Inferior parietal cortex (tissue), 1 donor: ENCODE data around the gene LTBP2.
"Not testable (repeated sequence)": the region's sequence is repeated elsewhere in the genome, so short reads cannot be mapped to it uniquely, and the experiment has no call there.

ENCODE experiments used
- DNase-seq: peaks from one replicate; pipeline ENCODE4 v3.0.0-alpha.2; 2016; ENCODE audit errors: extremely low spot score

The LTBP2 gene

DNA sequence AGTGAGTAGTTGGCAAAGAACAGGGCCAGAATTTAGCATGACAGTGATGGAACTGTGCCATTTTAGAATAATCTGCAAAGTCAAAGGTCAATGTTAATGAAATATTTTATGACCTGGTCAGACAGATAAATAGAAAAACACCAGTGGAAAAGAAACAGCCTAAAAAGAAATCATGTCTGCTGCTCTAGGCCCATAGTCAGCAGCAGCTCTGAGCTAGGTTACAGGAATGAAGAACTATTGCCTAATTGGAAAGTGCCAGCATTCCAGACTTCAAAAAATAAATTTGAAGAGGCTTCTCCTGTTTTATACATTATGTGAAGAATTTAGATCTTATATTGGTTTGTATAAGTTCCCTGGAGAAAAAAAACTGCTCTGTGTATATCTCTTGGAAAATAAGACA, 128.7 kb downstream of the LTBP2 start:
- no peak for DNase-seq

DNA sequence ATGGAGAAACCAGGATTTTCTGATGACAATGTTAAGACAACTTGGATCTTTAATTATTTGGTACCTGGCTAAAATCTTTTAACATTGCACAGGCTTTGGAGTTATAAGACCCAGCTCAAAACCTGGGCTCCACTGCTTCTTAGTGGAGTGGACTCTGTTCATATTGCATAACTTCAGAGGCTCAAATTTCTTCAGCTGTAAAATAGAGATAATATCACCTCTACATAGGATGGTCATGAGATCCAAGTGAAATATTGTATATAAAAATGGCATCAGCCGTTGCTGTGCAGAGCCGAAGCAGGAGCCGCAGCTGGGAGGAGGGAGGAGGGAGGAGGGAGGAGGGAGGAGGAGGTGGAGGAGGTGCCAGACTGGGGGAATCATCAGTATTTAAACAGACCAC, 129.5 kb downstream of the LTBP2 start:
- no peak for DNase-seq

DNA sequence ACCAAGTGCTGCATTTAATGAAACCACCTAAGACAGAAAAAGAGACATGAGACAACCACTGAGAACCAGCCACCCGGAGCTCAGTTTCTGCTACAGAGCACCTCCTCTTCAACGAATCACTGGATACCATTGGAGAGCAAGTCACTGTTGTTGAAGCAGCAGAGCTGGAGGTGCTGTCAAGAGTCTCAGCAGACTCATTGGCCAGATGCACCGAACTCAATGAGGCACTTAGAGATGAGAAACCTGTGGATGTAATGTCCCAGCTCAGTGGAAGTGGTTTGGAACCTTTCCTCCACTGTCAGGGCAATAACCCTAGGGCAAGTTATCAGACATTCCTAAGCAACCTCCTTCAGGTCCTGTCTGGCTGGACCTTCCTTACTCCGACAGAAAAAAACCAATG, 132.0 kb downstream of the LTBP2 start:
- no peak for DNase-seq

DNA sequence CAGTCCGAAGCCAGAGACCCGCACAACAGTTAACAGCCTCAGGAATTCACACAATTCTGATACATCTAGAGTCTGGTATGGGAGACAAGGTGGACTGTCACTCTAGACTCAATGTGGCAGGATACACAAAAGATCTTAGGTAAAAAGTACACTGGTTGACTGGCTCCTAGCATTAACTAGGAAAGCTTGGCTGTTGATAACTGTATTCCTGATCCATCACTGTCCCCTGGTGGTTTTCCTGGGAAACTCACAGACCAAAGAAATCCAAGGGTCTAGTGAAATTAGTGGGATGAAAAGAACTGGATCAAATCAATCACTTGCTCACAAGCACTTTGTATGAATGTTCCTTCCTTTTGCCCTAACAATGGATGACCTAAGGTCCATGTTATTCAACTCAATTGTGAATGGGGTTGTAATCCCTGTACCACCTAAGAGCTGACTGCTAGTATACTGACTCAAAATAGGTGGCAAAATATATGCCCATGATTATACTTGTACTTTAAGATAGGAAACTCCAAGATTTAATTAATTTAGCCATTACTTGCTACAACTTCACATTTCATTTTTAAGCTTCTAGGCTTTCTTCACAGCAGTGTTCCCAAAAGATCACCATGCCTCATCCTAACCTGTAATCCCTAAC, 132.9 kb downstream of the LTBP2 start:
- DNase-seq: peak; percentile 64

DNA sequence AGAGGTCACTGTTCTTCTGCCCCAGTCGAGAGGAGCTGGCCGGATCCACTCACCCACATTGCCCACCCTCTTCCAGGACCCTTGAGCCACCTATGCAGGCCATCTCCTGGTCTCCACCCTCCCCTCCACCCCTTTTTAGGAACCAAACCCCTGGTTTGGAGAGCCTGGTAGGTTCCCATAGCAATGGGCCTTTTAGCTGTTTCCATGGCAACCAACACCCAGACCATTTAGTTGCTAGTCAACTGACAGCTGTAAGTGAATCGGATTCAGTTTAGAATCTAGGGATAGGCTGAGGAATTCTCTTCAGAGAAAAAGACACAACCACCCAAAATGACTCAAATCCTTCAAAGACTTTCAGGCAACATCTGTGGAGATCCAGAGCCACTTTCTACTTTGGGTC, 135.4 kb downstream of the LTBP2 start:
- DNase-seq: no peak

DNA sequence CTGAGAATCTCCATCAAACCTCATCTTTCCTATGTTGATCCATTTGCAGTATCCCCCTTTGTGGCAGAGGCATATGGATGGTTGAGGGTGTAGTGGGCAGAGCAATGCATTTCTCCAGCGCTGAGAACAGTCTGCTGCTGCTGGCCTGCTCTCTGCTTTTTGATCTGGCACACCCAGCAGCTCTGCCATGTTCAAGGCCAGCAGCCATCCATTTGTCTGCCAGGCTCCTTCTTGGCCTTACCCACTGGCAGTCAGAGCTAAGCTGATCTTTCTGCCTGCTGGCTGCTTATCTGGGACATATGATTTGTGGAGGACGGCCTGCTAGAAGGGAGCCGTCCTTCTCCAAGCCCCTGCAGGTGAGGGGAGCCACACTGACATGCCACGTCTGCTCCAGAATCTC, 135.9 kb downstream of the LTBP2 start:
- DNase-seq: no peak

DNA sequence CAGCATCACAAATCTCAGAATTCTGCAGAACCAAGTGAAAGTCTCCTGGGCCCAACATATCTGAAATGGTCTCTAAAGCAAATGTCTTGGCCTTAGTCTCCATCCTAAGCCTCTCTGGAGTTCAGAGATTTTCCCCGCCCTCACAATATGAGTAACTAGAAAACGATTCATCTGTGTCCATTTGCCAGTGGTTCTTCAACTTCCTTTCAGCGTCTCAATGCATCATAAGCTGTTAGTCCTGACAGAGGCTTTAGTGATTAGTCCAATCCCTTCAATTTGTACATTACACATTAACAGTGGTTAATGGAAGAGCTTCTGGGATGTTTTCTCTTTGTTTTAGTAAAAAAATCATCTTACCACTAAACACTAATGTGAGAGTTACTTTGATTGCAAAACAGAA, 136.4 kb downstream of the LTBP2 start:
- DNase-seq: no peak

DNA sequence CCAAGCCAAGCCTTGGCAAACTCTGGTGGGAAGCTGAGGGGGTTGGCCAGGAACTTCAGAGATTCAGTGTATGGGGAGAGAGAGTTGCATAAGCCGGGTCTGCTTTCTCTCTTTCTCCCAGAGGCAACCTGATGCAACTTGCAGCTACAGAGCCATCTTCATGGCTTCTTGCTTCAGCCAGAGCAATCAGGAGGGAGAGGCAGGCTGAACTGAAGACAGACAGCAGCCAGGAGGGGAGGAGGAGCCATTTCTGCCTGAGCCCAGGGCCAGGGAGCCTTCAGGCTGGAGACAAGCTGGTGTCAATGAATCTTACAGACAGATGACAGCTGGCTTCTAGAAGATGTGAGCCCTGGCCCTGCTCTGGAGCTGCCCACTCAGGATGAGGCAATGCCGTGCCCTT, 137.7 kb downstream of the LTBP2 start:
- DNase-seq: no peak

DNA sequence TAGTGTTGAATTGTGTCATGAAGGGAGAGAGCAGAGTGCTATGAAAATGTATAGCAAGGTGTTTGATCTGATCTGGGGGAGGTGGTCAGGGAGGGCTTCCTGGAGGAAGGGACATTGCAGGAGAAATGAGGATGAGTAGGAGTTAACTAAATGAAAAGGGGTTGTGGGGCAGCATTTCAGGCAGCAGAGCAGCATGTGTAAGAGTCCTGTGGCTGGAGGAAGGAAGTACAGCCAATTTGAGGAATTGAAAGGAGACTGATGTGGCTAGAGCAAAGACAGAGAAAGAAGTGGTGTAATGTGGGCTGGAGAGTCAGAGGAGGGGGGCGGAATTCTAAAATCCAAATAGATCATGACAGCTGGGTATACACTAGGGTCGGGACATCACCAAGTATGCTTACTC, 139.4 kb downstream of the LTBP2 start:
- DNase-seq: no peak

DNA sequence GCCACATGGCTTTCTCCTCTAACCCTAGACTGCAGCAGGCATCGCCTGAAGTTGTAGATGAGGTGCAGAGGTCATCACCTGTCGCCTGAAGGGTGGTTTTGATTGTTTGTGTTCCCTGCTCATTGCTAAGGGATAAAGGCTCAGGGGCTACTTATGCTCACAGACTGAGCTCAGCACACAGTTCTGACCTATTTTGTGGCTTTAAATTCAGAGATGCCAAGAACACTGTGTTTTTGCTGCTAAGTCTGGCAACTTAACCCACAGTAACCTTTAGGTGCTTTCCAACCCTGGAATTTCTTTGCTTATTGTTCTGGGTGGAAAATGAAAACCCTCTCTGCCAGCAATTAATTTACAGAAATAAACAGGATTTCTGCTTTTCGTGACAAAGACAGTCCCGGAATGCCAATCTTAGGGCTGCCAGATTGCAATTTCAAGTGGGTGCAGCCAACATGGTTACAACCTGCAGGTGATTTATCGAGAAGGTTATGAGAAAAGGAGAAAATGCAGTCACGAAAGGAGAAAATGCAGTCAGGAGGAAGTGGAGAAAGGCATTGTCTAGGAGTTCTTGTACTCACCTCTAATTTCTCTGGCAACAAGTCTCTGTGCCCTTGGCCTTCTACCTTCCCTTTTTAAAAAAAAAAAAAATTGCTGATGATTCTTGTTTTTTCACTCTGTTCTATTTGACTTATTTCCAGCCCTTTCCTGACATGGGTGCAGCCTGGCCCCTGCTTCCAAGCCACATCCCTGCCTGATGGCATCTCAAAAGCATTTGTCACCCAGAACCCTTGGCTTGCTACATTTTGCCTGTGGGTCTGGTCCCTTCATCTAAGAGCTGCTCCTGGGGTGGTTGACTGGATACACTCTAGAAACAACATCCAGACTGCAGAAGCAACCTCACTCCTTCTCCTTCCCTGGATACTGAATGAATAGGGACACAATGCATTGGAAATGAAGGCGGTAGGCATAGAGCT, 142.2 kb downstream of the LTBP2 start:
- no peak for DNase-seq

DNA sequence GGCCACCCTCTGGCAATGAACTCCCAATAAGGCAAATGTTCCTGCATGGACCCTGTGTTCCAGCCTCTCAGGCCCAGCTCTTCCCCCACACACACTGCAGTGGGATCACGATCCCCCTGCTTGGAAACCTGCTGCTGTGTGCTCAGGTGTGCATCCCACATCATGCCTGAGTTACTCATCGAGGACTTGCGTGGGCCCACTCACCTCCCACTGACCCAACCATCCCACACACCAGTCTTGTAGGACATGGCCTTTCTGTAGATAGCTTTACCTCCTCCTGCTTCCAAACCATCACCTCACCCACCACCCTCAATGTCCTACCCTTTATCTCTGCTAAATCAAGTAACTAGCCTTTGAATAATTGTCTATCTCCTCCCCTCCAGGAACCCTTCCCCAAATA, 143.5 kb downstream of the LTBP2 start:
- no peak for DNase-seq

DNA sequence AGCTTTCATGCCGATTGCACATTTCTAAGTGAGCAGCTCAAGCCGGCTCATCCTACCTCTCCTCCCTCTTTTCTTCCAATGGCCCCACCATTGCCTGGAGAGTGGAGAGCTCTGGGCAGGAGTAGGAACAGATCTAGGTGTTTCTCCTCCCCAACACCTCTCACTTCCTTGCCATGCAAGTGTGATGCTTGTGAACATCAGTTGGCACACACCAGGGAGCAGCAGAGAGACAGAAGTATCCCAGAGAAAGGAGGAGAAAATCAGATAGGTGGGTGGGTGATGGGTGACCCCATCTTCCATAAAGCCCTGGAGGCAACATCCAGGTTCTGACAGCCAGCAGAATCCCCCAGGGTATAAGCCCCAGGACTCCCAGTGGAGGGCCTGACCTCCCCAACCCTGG, 146.7 kb downstream of the LTBP2 start:
- no peak for DNase-seq

DNA sequence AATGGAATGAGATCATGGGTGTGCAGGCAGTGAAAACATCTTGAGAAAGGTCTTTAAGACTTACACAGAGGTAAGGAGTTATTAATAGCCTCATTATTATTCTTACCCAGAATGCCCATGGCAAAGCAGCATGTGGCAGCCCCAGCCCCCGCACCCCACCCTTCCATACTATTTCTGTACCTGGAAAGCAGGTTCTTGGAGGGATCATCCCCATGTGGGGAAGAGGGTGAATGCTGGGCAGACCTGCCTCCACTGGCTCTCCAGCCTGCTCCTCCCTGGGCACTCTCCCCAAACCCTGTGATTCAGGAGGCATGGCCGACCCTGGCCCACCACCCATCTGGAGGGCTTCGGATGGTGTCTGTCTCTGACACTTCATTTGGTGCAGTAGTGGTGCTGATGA, 147.3 kb downstream of the LTBP2 start:
- DNase-seq: no peak

DNA sequence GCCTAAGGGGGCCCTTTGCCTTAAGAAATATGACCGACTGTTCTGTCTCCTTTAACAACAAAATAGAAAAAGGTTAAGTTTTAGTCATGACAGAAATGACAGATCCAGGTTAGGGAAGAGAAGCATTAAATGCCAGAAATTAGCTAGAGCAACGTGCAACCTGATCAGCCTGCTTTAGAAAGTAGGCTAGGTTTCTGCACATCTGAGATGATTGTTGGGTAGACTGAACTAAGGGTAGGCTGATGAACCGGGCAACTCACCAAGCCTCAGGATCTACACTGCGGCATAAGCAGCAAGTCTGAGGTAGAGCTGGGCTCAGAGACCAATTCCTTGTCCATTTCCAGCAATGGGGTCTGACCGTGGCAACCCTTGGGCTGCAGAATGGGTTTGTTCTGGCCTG, 148.3 kb downstream of the LTBP2 start:
- no peak for DNase-seq

DNA sequence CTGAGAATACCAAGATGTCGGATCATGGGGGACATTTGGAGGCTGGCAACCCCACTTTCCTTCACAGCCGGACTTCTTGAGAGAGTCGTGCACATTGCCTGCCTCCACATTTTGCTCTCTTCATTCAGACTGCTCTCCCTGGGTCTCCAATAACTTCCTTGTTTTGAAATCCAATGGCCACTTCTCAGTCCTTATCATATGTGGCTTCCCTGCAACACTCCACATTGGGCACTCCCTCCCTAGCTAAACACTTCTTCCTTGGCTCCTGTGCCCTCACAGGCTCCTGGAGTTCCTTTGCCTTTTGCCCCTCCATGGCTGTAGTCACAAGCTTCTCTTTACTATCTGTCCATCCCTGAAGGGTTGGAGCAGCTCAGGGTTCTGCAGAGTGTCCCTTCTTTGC, 149.0 kb downstream of the LTBP2 start:
- no peak for DNase-seq

DNA sequence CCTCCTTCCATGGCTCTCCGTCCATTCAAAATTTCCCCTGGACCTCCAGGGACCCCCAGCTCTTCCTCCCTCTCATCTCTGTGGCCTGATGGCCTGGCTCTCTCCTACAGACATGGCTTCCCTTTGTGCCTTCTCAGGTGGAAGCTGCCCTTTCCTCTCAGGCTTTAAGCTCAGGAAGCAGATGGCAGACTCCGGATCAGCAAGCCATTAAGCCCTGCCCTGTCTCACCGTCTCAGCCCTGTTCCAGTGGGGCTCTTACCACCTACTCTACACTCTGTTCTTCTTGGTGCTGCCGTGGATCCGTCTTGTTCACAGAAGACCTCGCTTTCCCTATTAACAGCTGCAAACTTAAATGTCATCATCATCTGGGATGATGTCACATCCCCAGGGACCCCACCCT, 152.1 kb downstream of the LTBP2 start:
- no peak for DNase-seq

DNA sequence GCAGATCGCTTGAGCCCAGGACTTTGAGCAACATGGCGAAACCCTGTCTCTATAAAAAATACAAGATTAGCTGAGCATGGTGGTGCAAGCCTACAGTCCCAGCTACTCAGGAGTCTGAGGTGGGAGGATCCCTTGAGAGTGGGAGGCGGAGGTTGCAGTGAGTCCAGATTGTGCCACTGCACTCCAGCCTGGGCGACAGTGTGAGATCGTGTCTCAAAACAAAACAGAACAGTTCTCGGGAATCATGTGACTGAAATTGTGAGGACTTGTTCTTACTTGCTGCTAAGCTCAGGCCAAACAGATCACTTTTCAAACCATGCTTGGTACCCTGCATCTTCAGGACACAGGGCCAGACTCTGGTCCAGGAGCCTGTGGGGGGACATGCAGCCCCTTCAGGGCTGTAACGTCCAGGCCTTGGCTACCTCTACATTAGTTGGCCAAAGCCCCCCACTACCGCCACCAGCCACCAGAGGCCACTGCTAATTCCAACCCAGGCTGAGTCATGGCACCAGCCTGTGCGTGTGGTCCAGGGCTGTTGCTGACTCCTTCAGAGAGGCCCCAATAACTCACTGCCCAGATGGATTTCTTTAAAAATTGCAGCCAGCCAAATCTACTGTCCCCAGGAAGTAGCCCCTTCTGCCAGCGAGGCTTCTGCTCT, 152.6 kb downstream of the LTBP2 start:
- DNase-seq: no peak

DNA sequence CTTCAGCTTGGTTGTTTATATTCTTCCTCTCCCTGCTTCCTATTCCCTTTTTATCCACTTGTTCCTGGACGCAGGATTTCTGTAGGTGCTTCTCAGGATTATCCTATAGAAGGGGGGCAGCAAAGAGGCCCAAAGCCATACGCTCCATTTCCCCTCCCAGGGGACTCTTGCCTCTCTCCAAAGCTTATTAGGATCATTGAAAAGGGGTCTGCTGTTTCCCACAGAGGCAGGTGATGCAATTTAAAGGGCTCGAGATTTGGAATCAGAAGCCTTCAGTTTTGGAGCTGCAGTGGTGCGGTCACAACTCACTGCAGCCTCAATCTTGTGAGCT, 154.5 kb downstream of the LTBP2 start:
- no peak for DNase-seq

DNA sequence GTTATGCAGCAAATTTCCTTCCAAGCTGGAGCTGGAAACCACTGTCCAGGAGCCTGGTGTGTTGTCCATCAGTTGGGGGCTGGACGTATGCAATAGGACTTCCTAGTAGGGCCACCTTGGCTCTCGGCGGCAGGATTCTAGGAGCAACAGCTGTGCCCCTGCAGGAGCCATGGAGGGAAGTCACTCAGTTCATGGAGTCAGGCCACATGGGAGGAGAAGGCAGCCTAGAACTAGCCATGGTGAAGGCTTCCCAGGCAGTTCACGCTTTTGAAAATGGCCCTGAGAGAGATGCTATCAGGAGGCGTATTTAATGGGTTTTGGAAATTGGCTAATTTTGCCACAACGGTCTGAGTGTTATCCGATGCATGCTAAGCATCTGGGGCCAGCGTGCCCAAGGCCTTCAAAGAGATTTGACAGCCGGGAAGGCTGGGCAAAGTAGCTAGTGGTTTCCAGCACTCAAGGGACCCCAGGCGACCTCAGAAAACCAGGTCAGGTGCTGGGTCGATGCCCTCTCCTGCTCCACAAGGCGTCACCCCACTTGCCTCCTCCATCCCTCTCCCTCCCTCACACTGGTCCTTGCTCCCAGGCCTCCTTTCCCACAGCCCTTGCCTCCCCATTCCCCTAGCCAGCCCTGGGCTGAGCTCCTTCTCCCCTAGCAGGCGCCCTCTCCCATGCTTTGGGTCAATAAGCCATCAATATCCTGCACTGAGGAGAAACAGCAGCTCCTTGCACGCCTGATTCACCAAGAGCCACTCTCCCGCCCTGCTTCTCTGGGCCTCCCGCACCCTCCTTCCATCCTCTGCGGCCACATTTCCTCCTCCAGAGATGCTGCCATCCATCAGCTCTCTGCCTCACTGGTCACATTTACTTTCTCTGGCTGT, 155.1 kb downstream of the LTBP2 start:
- no peak for DNase-seq

DNA sequence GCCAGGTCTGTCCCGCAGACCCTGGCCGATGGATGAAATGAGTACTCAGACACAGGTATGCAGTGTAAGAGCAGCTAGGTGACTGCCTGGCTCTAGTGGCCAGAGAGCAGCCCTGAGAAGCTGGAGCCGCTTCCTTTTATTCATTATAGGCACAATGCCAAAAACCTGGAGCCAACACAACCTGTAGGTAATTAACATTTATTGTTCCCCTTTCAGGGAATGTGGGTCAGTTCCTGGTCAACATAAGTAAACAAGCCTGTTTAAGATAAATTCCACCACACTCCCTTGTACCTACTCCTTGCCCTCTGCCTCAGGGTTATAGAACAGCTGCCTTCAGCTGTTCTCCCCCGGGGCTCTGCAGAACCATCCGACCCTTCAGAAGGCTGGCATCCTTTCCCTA, 157.6 kb downstream of the LTBP2 start:
- DNase-seq: not testable (repeated sequence)
